CD4-positive, CD25-positive, alpha-beta regulatory T cell (primary cell): ENCODE results near the gene NEIL3. TPM values are rescaled to one million over a fixed set of nuclear protein-coding genes. Genes with fewer than 3 reads are reported as not detected.

Experiments
- ATAC-seq, 2 donors: fragments of 150-1000 bp; cut with Tn5 transposase; one replicate each; pipeline ENCODE4 v1.10.0; 2021; ENCODE audit warnings: low read depth in 2 of 2, moderate number of reproducible peaks in 2 of 2, moderate library complexity in 1 of 2
- DNase-seq, 3 donors: peaks; one replicate each; pipeline versions ENCODE4 v3.0.0 to v3.0.0-alpha.2; 2012 to 2022; ENCODE audit warnings: mixed read lengths in 1 of 3
- H3K27ac ChIP-seq: one replicate; pipeline ENCODE4 v1.7.0; 2013; ENCODE audit warnings: mild to moderate bottlenecking, low read length; ENCODE audit not compliant: insufficient read depth, poor library complexity, severe bottlenecking
- H3K27me3 ChIP-seq: one replicate; pipeline ENCODE4 v1.7.0; 2013; ENCODE audit warnings: low read length; ENCODE audit not compliant: control insufficient read depth, insufficient read depth
- H3K36me3 ChIP-seq: one replicate; pipeline ENCODE4 v1.7.0; 2013; ENCODE audit warnings: mild to moderate bottlenecking, low read length, moderate library complexity; ENCODE audit not compliant: control insufficient read depth, insufficient read depth
- H3K4me1 ChIP-seq: 2 replicates; pipeline ENCODE4 v1.7.0; 2013; ENCODE audit warnings: mild to moderate bottlenecking, low read length; ENCODE audit not compliant: insufficient read depth, control insufficient read depth, poor library complexity, severe bottlenecking
- H3K4me3 ChIP-seq: one replicate; pipeline ENCODE4 v1.7.0; 2013; ENCODE audit warnings: low read depth, mild to moderate bottlenecking, low read length, moderate library complexity
- H3K9me3 ChIP-seq, 2 experiments: 1 replicate in 1 of 2; 2 replicates in 1 of 2; pipeline ENCODE4 v1.7.0; 2013; ENCODE audit warnings: low read length in 2 of 2, mild to moderate bottlenecking in 1 of 2, moderate library complexity in 1 of 2; ENCODE audit not compliant: control insufficient read depth in 2 of 2
- H3K27ac Mint-ChIP-seq, 3 donors: one replicate each; pipeline ENCODE4 v1.8.0; 2020 to 2022; ENCODE audit warnings: mild to moderate bottlenecking in 3 of 3, mixed read lengths in 3 of 3, moderate library complexity in 2 of 3
- H3K27me3 Mint-ChIP-seq: one replicate; pipeline ENCODE4 v1.8.0; 2022; ENCODE audit warnings: mild to moderate bottlenecking, mixed read lengths
- H3K36me3 Mint-ChIP-seq: one replicate; pipeline ENCODE4 v1.8.0; 2020; ENCODE audit warnings: mixed read lengths
- H3K4me1 Mint-ChIP-seq, 4 donors: one replicate each; pipeline ENCODE4 v1.8.0; 2020 to 2022; ENCODE audit warnings: mixed read lengths in 4 of 4, mild to moderate bottlenecking in 1 of 4
- H3K4me3 Mint-ChIP-seq, 4 donors: one replicate each; pipeline ENCODE4 v1.8.0; 2020 to 2022; ENCODE audit warnings: mild to moderate bottlenecking in 4 of 4, mixed read lengths in 4 of 4, moderate library complexity in 3 of 4
- H3K9me3 Mint-ChIP-seq, 7 donors: one replicate each; pipeline ENCODE4 v1.8.0; 2020 to 2022; ENCODE audit warnings: mixed read lengths in 7 of 7, mild to moderate bottlenecking in 3 of 7, moderate library complexity in 2 of 7
- polyA plus RNA-seq, 4 donors: library from polyadenylated mRNA; unstranded; fragments of 300-500 nt; fragmentation: Illumina TruSeq; gene quantifications; one replicate each; pipeline ENCODE4 v1.2.3, GENCODE V29; 2021
- total RNA-seq: library from RNA; stranded (reverse); gene quantifications from one replicate; pipeline ENCODE4 v1.2.3, GENCODE V29; 2022

NEIL3 gene
- total and polyA plus RNA-seq, 5 donors from 2014 or later, result 0.39 to 5.0 (median 1.00) TPM

DNA sequence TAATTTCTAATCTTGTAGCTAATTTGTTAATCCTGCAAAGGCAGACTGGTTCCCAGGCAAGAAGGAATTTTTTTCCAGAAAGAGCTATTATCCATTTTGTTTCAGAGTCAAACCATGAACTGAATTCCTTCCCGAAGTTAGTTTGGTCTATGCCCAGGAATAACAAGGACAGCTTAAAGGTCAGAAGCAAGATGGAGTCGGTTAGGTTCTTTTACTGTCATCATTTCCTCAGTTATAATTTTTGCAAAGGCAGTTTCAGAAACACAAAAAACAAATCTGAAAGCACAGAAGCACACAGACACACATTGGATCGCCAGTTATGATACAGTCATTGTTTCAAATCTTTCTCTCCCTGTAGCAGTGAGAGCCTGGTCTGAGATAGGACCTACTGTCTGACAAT, 94.7 kb downstream of the NEIL3 start:
- Histone ChIP-seq H3K4me3 (no peak overlapping the region), H3K27ac (no peak overlapping the region), H3K4me1 (peaks cover 9% of the 10 kb centered on the region), H3K9me3 (no peaks in the 10 kb centered on the region), H3K36me3 (no peaks in the 10 kb centered on the region), H3K27me3 (peaks cover 2% of the 10 kb centered on the region)
- no peaks in the 10 kb centered on the region for H3K9me3 Mint-ChIP-seq
- DNase-seq (no peak), ATAC-seq (no peak)
- H3K4me3 Mint-ChIP-seq, result no peak overlapping the region
- H3K27me3 Mint-ChIP-seq, result peaks cover 18% of the 10 kb centered on the region
- no peak overlapping the region for H3K27ac Mint-ChIP-seq
- peaks cover 8 to 22% (median 11%) of the 10 kb centered on the region in 4 donors for H3K4me1 Mint-ChIP-seq
- H3K36me3 Mint-ChIP-seq, result no peaks in the 10 kb centered on the region

DNA sequence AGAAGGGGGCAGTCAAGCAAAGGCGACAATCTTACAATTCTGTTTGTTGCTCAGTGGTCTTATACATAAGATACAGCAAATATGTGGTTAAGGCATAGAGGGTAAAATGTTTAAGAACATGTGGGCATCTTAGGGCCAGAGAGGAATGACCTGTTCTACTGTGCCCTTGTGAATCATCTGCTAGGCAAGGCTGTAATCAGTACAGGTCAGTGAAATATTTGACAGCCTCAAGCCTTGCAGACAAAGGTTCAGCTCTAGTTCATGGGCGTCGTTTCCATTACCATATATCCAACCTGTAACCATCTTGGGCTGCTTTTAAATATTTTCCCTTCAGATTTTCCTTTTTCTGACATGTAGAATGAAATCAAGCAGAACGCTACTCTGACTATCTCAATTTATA, 95.3 kb downstream of the NEIL3 start:
- no peak overlapping the region for H3K27ac Mint-ChIP-seq
- Histone ChIP-seq H3K4me1 (peaks cover 9% of the 10 kb centered on the region), H3K36me3 (no peaks in the 10 kb centered on the region), H3K9me3 (no peaks in the 10 kb centered on the region), H3K27me3 (peaks cover 2% of the 10 kb centered on the region), H3K27ac (no peak overlapping the region), H3K4me3 (no peak overlapping the region)
- DNase-seq, result no peak
- no peak overlapping the region for H3K4me3 Mint-ChIP-seq
- H3K9me3 Mint-ChIP-seq, result peaks cover 0 to 1% (median 0%) of the 10 kb centered on the region in 7 donors
- H3K36me3 Mint-ChIP-seq, result no peaks in the 10 kb centered on the region
- no peak for ATAC-seq
- peaks cover 18% of the 10 kb centered on the region for H3K27me3 Mint-ChIP-seq
- H3K4me1 Mint-ChIP-seq, result peaks cover 8 to 22% (median 10%) of the 10 kb centered on the region in 4 donors

DNA sequence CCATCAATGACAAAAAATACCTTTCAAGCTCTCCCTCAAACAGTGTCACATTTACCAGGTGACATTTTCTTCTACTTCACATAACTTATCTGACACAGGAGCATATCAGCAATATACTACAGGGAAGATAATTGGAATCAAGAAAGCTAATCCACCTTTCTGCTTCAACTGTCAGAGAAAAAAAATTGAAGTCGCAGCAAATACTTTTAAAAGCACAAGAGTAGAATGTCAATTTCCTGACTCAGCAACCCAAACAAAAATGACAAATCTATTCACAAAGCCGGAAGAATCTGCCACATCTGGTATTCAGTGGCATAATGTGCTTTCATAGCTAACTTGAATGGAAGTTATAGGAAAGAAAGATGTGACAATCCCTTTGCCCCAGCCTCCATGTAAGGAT, 95.8 kb downstream of the NEIL3 start:
- peaks cover 0 to 1% (median 0%) of the 10 kb centered on the region in 7 donors for H3K9me3 Mint-ChIP-seq
- no peak overlapping the region for H3K27ac Mint-ChIP-seq
- no peaks in the 10 kb centered on the region for H3K36me3 Mint-ChIP-seq
- peaks cover 8 to 19% (median 9%) of the 10 kb centered on the region in 4 donors for H3K4me1 Mint-ChIP-seq
- H3K27me3 Mint-ChIP-seq, result peaks cover 18% of the 10 kb centered on the region
- no peak overlapping the region for H3K4me3 Mint-ChIP-seq
- Histone ChIP-seq H3K4me3 (no peak overlapping the region), H3K27ac (no peak overlapping the region), H3K9me3 (no peaks in the 10 kb centered on the region), H3K36me3 (no peaks in the 10 kb centered on the region), H3K27me3 (peaks cover 2% of the 10 kb centered on the region), H3K4me1 (peaks cover 9% of the 10 kb centered on the region)
- no peak for ATAC-seq
- no peak for DNase-seq

GRCh38 chr4:177408023-177408422, 98.3 kb downstream of the NEIL3 start:
- DNase-seq (no peak), ATAC-seq (no peak)
- Mint-ChIP-seq H3K27ac (no peak overlapping the region), H3K36me3 (no peaks in the 10 kb centered on the region), H3K9me3 (peaks cover 0 to 1% (median 0%) of the 10 kb centered on the region in 7 donors), H3K4me3 (no peak overlapping the region), H3K4me1 (no peaks in the 10 kb centered on the region), H3K27me3 (peaks cover 14% of the 10 kb centered on the region)
- H3K36me3 ChIP-seq, result no peaks in the 10 kb centered on the region
- no peaks in the 10 kb centered on the region for H3K4me1 ChIP-seq
- H3K27me3 ChIP-seq, result peaks cover 2% of the 10 kb centered on the region
- no peak overlapping the region for H3K27ac ChIP-seq
- H3K9me3 ChIP-seq, result no peaks in the 10 kb centered on the region
- no peak overlapping the region for H3K4me3 ChIP-seq

DNA sequence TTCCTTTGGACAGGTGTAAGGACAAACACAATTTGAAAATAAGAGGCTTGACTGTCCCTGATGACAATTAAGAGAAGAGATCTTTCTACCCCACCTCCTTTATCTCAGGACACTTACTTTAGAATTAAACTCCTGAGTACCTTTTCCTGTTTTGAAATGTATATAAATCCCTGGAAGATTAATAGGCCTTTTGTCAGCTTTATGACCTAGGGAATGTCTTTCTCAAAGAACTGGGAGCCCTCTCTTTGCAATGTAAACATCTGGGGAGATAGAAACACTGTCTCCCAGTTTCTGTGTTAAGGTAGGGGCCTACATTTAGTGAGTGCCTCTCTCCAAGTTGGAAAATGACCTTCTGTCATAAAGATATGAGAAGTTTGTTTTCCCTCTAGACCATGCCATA, 100.9 kb downstream of the NEIL3 start:
- H3K9me3 Mint-ChIP-seq, result peaks cover 0 to 1% (median 0%) of the 10 kb centered on the region in 7 donors
- H3K4me3 Mint-ChIP-seq, result no peak overlapping the region
- peaks cover under 1% of the 10 kb centered on the region for H3K27me3 Mint-ChIP-seq
- Histone ChIP-seq H3K36me3 (no peaks in the 10 kb centered on the region), H3K9me3 (no peaks in the 10 kb centered on the region), H3K4me3 (no peak overlapping the region), H3K27ac (no peak overlapping the region), H3K27me3 (no peaks in the 10 kb centered on the region), H3K4me1 (no peaks in the 10 kb centered on the region)
- no peaks in the 10 kb centered on the region for H3K36me3 Mint-ChIP-seq
- no peaks in the 10 kb centered on the region for H3K4me1 Mint-ChIP-seq
- H3K27ac Mint-ChIP-seq, result no peak overlapping the region
- ATAC-seq, result no peak
- DNase-seq, result no peak

- ATAC-seq, result no peak
- H3K27ac Mint-ChIP-seq, result no peak overlapping the region
- no peak for DNase-seq
- H3K4me1 Mint-ChIP-seq, result no peaks in the 10 kb centered on the region
- no peak overlapping the region for H3K27ac ChIP-seq
- H3K27me3 Mint-ChIP-seq, result no peaks in the 10 kb centered on the region
- no peak overlapping the region for H3K4me3 Mint-ChIP-seq
- H3K4me1 ChIP-seq, result no peaks in the 10 kb centered on the region
- H3K9me3 Mint-ChIP-seq, result peaks cover 0 to 4% (median 0%) of the 10 kb centered on the region in 7 donors
- H3K27me3 ChIP-seq, result no peaks in the 10 kb centered on the region
- no peak overlapping the region for H3K4me3 ChIP-seq
- H3K36me3 Mint-ChIP-seq, result no peaks in the 10 kb centered on the region
- H3K36me3 ChIP-seq, result no peaks in the 10 kb centered on the region
- no peaks in the 10 kb centered on the region for H3K9me3 ChIP-seq
These were observed 102.3 kb downstream of the NEIL3 start for GRCh38 chr4:177411996-177412395.

Other genes with a start within 250 kb of the NEIL3 start
- 19.6 TPM for gene AGA, start 132.6 kb downstream of the NEIL3 start, total RNA-seq
- 10 to 100 TPM; 22.3 to 51.5 (median 27.4) TPM for gene AGA, start 132.6 kb downstream of the NEIL3 start, polyA plus RNA-seq